Measurements from ENCODE around the gene ZC3H14.

ZC3H14 gene

DNA sequence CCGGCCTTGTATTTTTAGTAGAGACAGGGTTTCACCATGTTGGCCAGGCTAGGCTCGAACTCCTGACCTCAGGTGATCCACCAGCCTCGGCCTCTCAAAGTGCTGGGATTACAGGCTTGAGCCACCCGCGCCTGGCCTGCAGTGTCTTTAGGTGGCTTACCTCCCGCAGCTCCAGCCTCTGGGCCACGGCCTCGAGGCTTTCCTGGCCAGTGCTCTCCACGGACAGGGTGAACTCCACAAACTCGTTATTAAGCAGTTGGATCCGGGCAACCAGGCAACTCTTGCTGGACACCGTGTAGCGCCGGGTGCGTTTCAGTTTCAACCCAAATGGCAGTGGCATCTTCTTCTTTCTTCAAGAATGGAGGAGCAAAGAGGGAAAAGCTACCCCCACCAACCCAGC, 12.8 kb upstream of the ZC3H14 start:
- Histone ChIP-seq H3K4me2 (ENCODE audit: low read length) (no peak overlapping the region), H3K36me3 (ENCODE audit: insufficient read depth, low read length) (no peaks in the 10 kb centered on the region), H3K9me2 (ENCODE audit: low read depth, low read length) (no peaks in the 10 kb centered on the region), H3K79me2 (ENCODE audit: insufficient read depth, low read length) (no peaks in the 10 kb centered on the region), H3K9ac (ENCODE audit: low read length) (no peak overlapping the region), H3K4me1 (ENCODE audit: insufficient read depth, low read length, severe bottlenecking) (peaks cover 2% of the 10 kb centered on the region), H3K4me3 (ENCODE audit: low read depth, low read length, poor library complexity, severe bottlenecking) (no peak overlapping the region), H3K27me3 (ENCODE audit: insufficient read depth, low read length) (peaks cover 6% of the 10 kb centered on the region; the same call in 1 of the 2 replicates), H3F3A (ENCODE audit: insufficient read depth, low read length) (no peaks in the 10 kb centered on the region), H3K27ac (ENCODE audit: low read depth, low read length, poor library complexity, severe bottlenecking) (no peak overlapping the region), H3K9me3 (ENCODE audit: low read length) (no peaks in the 10 kb centered on the region), H4K20me1 (ENCODE audit: insufficient read depth, low read length) (no peaks in the 10 kb centered on the region), H2AFZ (ENCODE audit: low read length) (no peak overlapping the region)
- no peak for TF ChIP-seq EZH2 (IDR thresholded peaks at IDR 0.05; ENCODE audit: borderline replicate concordance, low read length)
- no peak for TF ChIP-seq CTCF (IDR thresholded peaks at IDR 0.05; ENCODE audit: low read length)

- H3F3A ChIP-seq (ENCODE audit: insufficient read depth, low read length), result no peaks in the 10 kb centered on the region
- TF ChIP-seq EZH2 (IDR thresholded peaks at IDR 0.05; ENCODE audit: borderline replicate concordance, low read length), result no peak
- no peak overlapping the region for H3K4me2 ChIP-seq (ENCODE audit: low read length)
- no peaks in the 10 kb centered on the region for H3K36me3 ChIP-seq (ENCODE audit: insufficient read depth, low read length)
- H3K4me3 ChIP-seq (ENCODE audit: low read depth, low read length, poor library complexity, severe bottlenecking), result no peak overlapping the region
- H2AFZ ChIP-seq (ENCODE audit: low read length), result no peak overlapping the region
- H3K79me2 ChIP-seq (ENCODE audit: insufficient read depth, low read length), result no peaks in the 10 kb centered on the region
- H4K20me1 ChIP-seq (ENCODE audit: insufficient read depth, low read length), result no peaks in the 10 kb centered on the region
- H3K9me3 ChIP-seq (ENCODE audit: low read length), result no peaks in the 10 kb centered on the region
- H3K27me3 ChIP-seq (ENCODE audit: insufficient read depth, low read length), result peaks cover 6% of the 10 kb centered on the region; the same call in 1 of the 2 replicates
- peaks cover 5% of the 10 kb centered on the region for H3K4me1 ChIP-seq (ENCODE audit: insufficient read depth, low read length, severe bottlenecking)
- no peaks in the 10 kb centered on the region for H3K9me2 ChIP-seq (ENCODE audit: low read depth, low read length)
- H3K27ac ChIP-seq (ENCODE audit: low read depth, low read length, poor library complexity, severe bottlenecking), result no peak overlapping the region
- H3K9ac ChIP-seq (ENCODE audit: low read length), result no peak overlapping the region
Measured at GRCh38 chr14:88551094-88551870, 11.6 kb upstream of the ZC3H14 start.

DNA sequence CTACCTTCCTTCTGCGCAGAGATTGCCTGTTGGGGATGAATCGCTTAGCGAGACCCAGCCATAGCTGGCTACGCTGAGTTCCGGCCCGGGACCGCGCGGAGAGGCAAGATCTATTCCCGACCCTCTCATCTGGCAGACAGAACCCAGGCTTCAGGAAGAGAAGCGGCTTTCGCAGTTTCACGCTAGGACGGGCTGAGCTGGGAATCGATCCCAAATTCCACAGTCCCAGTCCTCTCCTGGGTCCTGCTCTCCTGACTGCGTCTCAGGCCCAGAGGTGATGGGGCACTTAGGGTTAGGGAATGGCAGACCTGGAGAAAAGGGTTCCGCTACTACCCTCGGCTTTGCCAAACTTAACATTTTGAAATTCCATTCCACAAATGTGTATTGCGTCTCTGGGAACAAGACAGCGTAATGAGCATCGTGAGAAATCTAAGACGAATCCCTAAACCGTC, 10.8 kb upstream of the ZC3H14 start:
- H3K9ac ChIP-seq (ENCODE audit: low read length), result no peak overlapping the region
- peaks cover 5% of the 10 kb centered on the region for H3K4me1 ChIP-seq (ENCODE audit: insufficient read depth, low read length, severe bottlenecking)
- no peaks in the 10 kb centered on the region for H4K20me1 ChIP-seq (ENCODE audit: insufficient read depth, low read length)
- no peak overlapping the region for H2AFZ ChIP-seq (ENCODE audit: low read length)
- H3K27ac ChIP-seq (ENCODE audit: low read depth, low read length, poor library complexity, severe bottlenecking), result no peak overlapping the region
- no peaks in the 10 kb centered on the region for H3K36me3 ChIP-seq (ENCODE audit: insufficient read depth, low read length)
- H3K27me3 ChIP-seq (ENCODE audit: insufficient read depth, low read length), result peaks cover 6% of the 10 kb centered on the region; the same call in 1 of the 2 replicates
- TF ChIP-seq CTCF (IDR thresholded peaks at IDR 0.05; ENCODE audit: low read length) (no peak), EZH2 (IDR thresholded peaks at IDR 0.05; ENCODE audit: borderline replicate concordance, low read length) (no peak)
- H3K9me2 ChIP-seq (ENCODE audit: low read depth, low read length), result no peaks in the 10 kb centered on the region
- no peak overlapping the region for H3K4me3 ChIP-seq (ENCODE audit: low read depth, low read length, poor library complexity, severe bottlenecking)
- no peaks in the 10 kb centered on the region for H3F3A ChIP-seq (ENCODE audit: insufficient read depth, low read length)
- no peaks in the 10 kb centered on the region for H3K79me2 ChIP-seq (ENCODE audit: insufficient read depth, low read length)
- H3K4me2 ChIP-seq (ENCODE audit: low read length), result no peak overlapping the region
- no peaks in the 10 kb centered on the region for H3K9me3 ChIP-seq (ENCODE audit: low read length)

All from OCI-LY1 (cell line).